Measurements from ENCODE around the gene DYNC1LI1. TPM values are rescaled to one million over a fixed set of nuclear protein-coding genes. Genes with fewer than 3 reads are reported as not detected.

Gene DYNC1LI1
- polyA plus RNA-seq, 1 donor from 2014 or later: 94.5 TPM

DNA sequence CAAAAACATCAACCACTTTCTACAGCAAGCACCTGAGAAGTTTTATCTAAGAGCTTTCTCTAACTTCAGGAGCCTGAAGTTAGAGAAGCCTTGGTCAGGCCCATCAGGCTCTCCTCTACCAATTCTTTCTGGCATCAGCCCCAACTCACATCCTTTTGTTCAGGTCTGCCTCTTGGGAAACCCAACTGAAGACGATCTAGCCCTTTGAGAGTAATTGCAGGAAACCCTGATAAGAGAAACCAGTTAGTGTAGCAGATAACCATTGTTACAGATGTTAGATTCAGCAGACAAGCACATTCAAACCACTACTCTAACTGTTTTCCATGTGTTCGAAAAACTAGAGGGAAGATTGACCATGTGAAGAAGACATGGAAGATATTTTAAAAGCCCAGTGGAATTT, 27.0 kb upstream of the DYNC1LI1 start:
- Histone ChIP-seq H3K9me3 (ENCODE audit: low read length) (no peaks in the 10 kb centered on the region), H3K27ac (ENCODE audit: low read length) (no peak overlapping the region), H3K36me3 (ENCODE audit: insufficient read depth, low read length) (no peaks in the 10 kb centered on the region), H3K9ac (ENCODE audit: low read length) (no peak overlapping the region), H3F3A (ENCODE audit: insufficient read depth, low read length, poor library complexity, severe bottlenecking) (no peaks in the 10 kb centered on the region), H2AFZ (ENCODE audit: low read depth, low read length) (no peak overlapping the region), H3K9me2 (ENCODE audit: insufficient read depth, low read length) (no peaks in the 10 kb centered on the region), H3K79me2 (replicated peaks; ENCODE audit: insufficient read depth, low read length) (no peaks in the 10 kb centered on the region), H3K27me3 (ENCODE audit: insufficient read depth, low read depth, low read length) (no peaks in the 10 kb centered on the region), H3K4me3 (ENCODE audit: low read length) (no peak overlapping the region), H4K20me1 (ENCODE audit: insufficient read depth) (no peaks in the 10 kb centered on the region), H3K4me2 (ENCODE audit: low read length) (no peak overlapping the region)
- TF ChIP-seq EP300 (conservative IDR thresholded peaks at IDR 0.05; ENCODE audit: poor library complexity, severe bottlenecking): no peak
- TF ChIP-seq EZH2 (IDR thresholded peaks at IDR 0.05; ENCODE audit: borderline replicate concordance, insufficient read depth, low read length, poor library complexity, severe bottlenecking): no peak
- no peak for TF ChIP-seq SMC3 (conservative IDR thresholded peaks at IDR 0.05; ENCODE audit: poor library complexity)
- TF ChIP-seq MXI1 (conservative IDR thresholded peaks at IDR 0.05; ENCODE audit: poor library complexity, severe bottlenecking): no peak
- no peak for TF ChIP-seq RAD21 (conservative IDR thresholded peaks at IDR 0.05)
- TF ChIP-seq POLR2AphosphoS5 (IDR thresholded peaks at IDR 0.05): no peak

DNA sequence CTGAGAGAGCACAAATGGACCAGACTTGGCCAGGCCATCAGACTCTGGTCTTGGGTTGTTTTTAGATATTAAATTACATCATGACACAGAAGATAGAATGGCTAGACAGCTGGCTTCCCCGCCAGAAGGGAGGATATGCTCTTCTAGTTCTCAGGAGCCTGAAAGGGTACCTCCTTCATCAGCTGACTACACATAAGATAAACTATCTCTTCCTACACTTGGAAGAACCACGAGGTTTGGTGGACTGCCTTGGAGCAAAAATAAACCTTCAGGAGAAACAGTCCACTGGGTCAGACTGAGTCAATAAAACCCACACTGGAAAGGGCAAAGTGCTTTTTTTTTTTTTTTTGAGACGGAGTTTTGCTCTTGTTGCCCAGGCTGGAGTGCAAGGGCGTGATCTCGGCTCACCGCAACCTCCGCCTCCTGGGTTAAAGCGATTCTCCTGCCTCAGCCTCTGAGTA, 26.3 kb upstream of the DYNC1LI1 start:
- Histone ChIP-seq H3K27me3 (ENCODE audit: insufficient read depth, low read depth, low read length) (no peaks in the 10 kb centered on the region), H4K20me1 (ENCODE audit: insufficient read depth) (no peaks in the 10 kb centered on the region), H3K9me3 (ENCODE audit: low read length) (no peaks in the 10 kb centered on the region), H3K4me3 (ENCODE audit: low read length) (no peak overlapping the region), H3F3A (ENCODE audit: insufficient read depth, low read length, poor library complexity, severe bottlenecking) (no peaks in the 10 kb centered on the region), H3K79me2 (replicated peaks; ENCODE audit: insufficient read depth, low read length) (no peaks in the 10 kb centered on the region), H3K4me2 (ENCODE audit: low read length) (no peak overlapping the region), H2AFZ (ENCODE audit: low read depth, low read length) (no peak overlapping the region), H3K27ac (ENCODE audit: low read length) (no peak overlapping the region), H3K36me3 (ENCODE audit: insufficient read depth, low read length) (no peaks in the 10 kb centered on the region), H3K9ac (ENCODE audit: low read length) (no peak overlapping the region), H3K9me2 (ENCODE audit: insufficient read depth, low read length) (no peaks in the 10 kb centered on the region)
- TF ChIP-seq EP300 (conservative IDR thresholded peaks at IDR 0.05; ENCODE audit: poor library complexity, severe bottlenecking) (no peak), RAD21 (conservative IDR thresholded peaks at IDR 0.05) (no peak), SMC3 (conservative IDR thresholded peaks at IDR 0.05; ENCODE audit: poor library complexity) (no peak), EZH2 (IDR thresholded peaks at IDR 0.05; ENCODE audit: borderline replicate concordance, insufficient read depth, low read length, poor library complexity, severe bottlenecking) (no peak), MXI1 (conservative IDR thresholded peaks at IDR 0.05; ENCODE audit: poor library complexity, severe bottlenecking) (no peak), TAF1 (IDR thresholded peaks at IDR 0.05; ENCODE audit: low read depth) (no peak), POLR2AphosphoS5 (IDR thresholded peaks at IDR 0.05) (no peak)
- TF ChIP-seq, protein P1, sequence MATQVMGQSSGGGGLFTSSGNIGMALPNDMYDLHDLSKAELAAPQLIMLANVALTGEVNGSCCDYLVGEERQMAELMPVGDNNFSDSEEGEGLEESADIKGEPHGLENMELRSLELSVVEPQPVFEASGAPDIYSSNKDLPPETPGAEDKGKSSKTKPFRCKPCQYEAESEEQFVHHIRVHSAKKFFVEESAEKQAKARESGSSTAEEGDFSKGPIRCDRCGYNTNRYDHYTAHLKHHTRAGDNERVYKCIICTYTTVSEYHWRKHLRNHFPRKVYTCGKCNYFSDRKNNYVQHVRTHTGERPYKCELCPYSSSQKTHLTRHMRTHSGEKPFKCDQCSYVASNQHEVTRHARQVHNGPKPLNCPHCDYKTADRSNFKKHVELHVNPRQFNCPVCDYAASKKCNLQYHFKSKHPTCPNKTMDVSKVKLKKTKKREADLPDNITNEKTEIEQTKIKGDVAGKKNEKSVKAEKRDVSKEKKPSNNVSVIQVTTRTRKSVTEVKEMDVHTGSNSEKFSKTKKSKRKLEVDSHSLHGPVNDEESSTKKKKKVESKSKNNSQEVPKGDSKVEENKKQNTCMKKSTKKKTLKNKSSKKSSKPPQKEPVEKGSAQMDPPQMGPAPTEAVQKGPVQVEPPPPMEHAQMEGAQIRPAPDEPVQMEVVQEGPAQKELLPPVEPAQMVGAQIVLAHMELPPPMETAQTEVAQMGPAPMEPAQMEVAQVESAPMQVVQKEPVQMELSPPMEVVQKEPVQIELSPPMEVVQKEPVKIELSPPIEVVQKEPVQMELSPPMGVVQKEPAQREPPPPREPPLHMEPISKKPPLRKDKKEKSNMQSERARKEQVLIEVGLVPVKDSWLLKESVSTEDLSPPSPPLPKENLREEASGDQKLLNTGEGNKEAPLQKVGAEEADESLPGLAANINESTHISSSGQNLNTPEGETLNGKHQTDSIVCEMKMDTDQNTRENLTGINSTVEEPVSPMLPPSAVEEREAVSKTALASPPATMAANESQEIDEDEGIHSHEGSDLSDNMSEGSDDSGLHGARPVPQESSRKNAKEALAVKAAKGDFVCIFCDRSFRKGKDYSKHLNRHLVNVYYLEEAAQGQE (IDR thresholded peaks at IDR 0.05; ENCODE audit: borderline replicate concordance): no peak
- TF ChIP-seq, protein P2, sequence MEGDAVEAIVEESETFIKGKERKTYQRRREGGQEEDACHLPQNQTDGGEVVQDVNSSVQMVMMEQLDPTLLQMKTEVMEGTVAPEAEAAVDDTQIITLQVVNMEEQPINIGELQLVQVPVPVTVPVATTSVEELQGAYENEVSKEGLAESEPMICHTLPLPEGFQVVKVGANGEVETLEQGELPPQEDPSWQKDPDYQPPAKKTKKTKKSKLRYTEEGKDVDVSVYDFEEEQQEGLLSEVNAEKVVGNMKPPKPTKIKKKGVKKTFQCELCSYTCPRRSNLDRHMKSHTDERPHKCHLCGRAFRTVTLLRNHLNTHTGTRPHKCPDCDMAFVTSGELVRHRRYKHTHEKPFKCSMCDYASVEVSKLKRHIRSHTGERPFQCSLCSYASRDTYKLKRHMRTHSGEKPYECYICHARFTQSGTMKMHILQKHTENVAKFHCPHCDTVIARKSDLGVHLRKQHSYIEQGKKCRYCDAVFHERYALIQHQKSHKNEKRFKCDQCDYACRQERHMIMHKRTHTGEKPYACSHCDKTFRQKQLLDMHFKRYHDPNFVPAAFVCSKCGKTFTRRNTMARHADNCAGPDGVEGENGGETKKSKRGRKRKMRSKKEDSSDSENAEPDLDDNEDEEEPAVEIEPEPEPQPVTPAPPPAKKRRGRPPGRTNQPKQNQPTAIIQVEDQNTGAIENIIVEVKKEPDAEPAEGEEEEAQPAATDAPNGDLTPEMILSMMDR (IDR thresholded peaks at IDR 0.05; ENCODE audit: poor library complexity, severe bottlenecking): no peak

All from neural cell (in vitro differentiated cells).